Heart left ventricle (tissue), 16 donors: ENCODE data around the gene NEMP2. TPM values are rescaled to one million over a fixed set of nuclear protein-coding genes. Genes with fewer than 3 reads are reported as not detected.
A peak's percentile ranks its signal among the peaks of the same experiment; 100 is the strongest.

Experiments used
- ATAC-seq, 4 donors: fragments of 200-7000 bp; cut with Tn5 transposase; one replicate each; pipeline ENCODE4 v1.9.1; 2020 to 2022; ENCODE audit warnings: moderate library complexity in 4 of 4, mild to moderate bottlenecking in 3 of 4, moderate number of reproducible peaks in 1 of 4
- DNase-seq, 5 donors: peaks; one replicate each; pipeline ENCODE4 v3.0.0-alpha.2; 2020
- H3K27ac ChIP-seq, 12 donors: fragments of 200-600 bp; sonication (generic) in 4 of 12; one replicate each; pipeline versions ENCODE4 v1.5.0 to v1.8.0; 2016 to 2022; ENCODE audit warnings: mild to moderate bottlenecking in 2 of 12
- H3K27me3 ChIP-seq, 9 donors: fragments of 200-600 bp; sonication (generic) in 2 of 9; one replicate each; pipeline versions ENCODE4 v1.5.1 to v1.8.0; 2016 to 2022; ENCODE audit warnings: mild to moderate bottlenecking in 3 of 9
- H3K36me3 ChIP-seq, 9 donors: fragments of 200-600 bp; sonication (generic) in 2 of 9; one replicate each; pipeline versions ENCODE4 v1.5.0 to v1.8.0; 2018 to 2022; ENCODE audit warnings: mild to moderate bottlenecking in 2 of 9
- H3K4me1 ChIP-seq, 12 donors: fragments of 200-600 bp; sonication (generic) in 4 of 12; one replicate each; pipeline versions ENCODE4 v1.5.0 to v1.8.0; 2016 to 2022; ENCODE audit warnings: mild to moderate bottlenecking in 3 of 12
- H3K4me3 ChIP-seq, 12 donors: fragments of 200-600 bp; sonication (generic) in 4 of 12; one replicate each; pipeline versions ENCODE4 v1.5.0 to v1.8.0; 2017 to 2022; ENCODE audit warnings: mild to moderate bottlenecking in 9 of 12, moderate library complexity in 4 of 12
- H3K9me3 ChIP-seq, 12 donors: fragments of 200-600 bp; sonication (generic) in 4 of 12; one replicate each; pipeline versions ENCODE4 v1.5.0 to v1.8.0; 2016 to 2022; ENCODE audit warnings: mild to moderate bottlenecking in 1 of 12
- CTCF ChIP-seq, 12 donors: fragments of 200-600 bp; sonication (generic) in 4 of 12; IDR thresholded peaks; one replicate each; pipeline versions ENCODE4 v1.5.0 to v1.8.0; 2018 to 2022; ENCODE audit warnings: antibody characterized with exemption in 12 of 12, mild to moderate bottlenecking in 5 of 12
- POLR2A ChIP-seq, 2 donors: fragments of 450-650 bp; IDR thresholded peaks; one replicate each; pipeline ENCODE4 v1.6.1; 2017; ENCODE audit warnings: antibody characterized with exemption in 2 of 2, mild to moderate bottlenecking in 2 of 2, moderate library complexity in 2 of 2
- WGBS, 4 donors: extraction: QIAGEN DNeasy Blood & Tissue Kit in 2 of 4; methylation state at CpG; one replicate each; pipeline versions ENCODE4 v1.1.5 to v1.1.7; 2013 to 2018; 5-methylcytosine and 5-hydroxymethylcytosine counted together
- intact Hi-C, 10 donors: fragments of 100-400 bp; cut with DNase I; formaldehyde crosslinking; loops; one replicate each; pipeline versions ENCODE4 v1.11.1 to v1.14.2; 2022
- polyA plus RNA-seq, 2 donors: library from polyadenylated mRNA; stranded (reverse); fragments of 200-250 nt; gene quantifications; one replicate each; pipeline ENCODE4 v1.2.3, GENCODE V29; 2013
- total RNA-seq, 9 donors: library from RNA; depleted of rRNA in 2 of 9; stranded (reverse); fragments of >200 nt in 2 of 9; fragmentation: NEBNext Ultra II Directional in 3 of 9; extraction: Animal tissue kit (Norgen Biotek cat#: 25700) in 3 of 9; gene quantifications; one replicate each; pipeline versions ENCODE4 v1.1.0 to v1.2.4, GENCODE V29; 2016 to 2023
- donor health status: ischemic (EF 13 %, LVEDD 7.1; RV severe dilation, severe dysfunction).
- donor health status: healthy with polysubstance abuse.
- donor health status: DM: no; HTN: yes; CAD: no.
- donor health status: DM: no; HTN: no; CAD: no.
- donor health status: ischemic (EF 25% LVEDD 6.9; RV normal size, moderate dysfunction).
- donor health status: ischemic (EF 25% LVEDD 5.7; RV mildly dilated, moderate dysfunction).
- donor health status: healthy.
- donor health status: DM: yes; HTN: yes; CAD: no.
- donor health status: ischemic (EF 35%, LVEDD 5.7; RV mildly dilated, moderate dysfunction).
- donor health status: nonischemic (EF 11% LVEDD 7.7; RV severe dilation, severe dysfunction).
- donor health status: DM: yes; HTN: yes; CAD: no.
- donor health status: PGD.
- donor health status: ischemic (EF 29% LVEDD 5.4; RV normal size, mild dysfunction).
- donor health status: nonischemic (EF 23%, LVEDD 6.1; RV moderate dilation, normal function).

The NEMP2 gene
- total and polyA plus RNA-seq, 11 donors: 0.42 to 4.6 (median 2.2) TPM

GRCh38 chr2:190515687-190516086, 18.8 kb downstream of the NEMP2 start:
- ATAC-seq: no peak
- no peak overlapping the region for H3K4me3 ChIP-seq
- H3K27ac ChIP-seq: no peak overlapping the region
- 82 to 94% (median 91%) methylated on average over 1 of the region's 1 CpG for WGBS, 4 donors
- intact Hi-C loops: loop anchor here in 3 of 10 donors (10.0 kb wide), 2 partner anchors 289 to 431 kb away; no protein-coding TSS in a partner anchor
- no peaks in the 10 kb centered on the region for H3K4me1 ChIP-seq
- H3K27me3 ChIP-seq: no peaks in the 10 kb centered on the region
- H3K9me3 ChIP-seq: no peaks in the 10 kb centered on the region
- DNase-seq: no peak
- peaks cover 0 to 28% (median 3%) of the 10 kb centered on the region in 9 donors for H3K36me3 ChIP-seq
- no peak for TF ChIP-seq POLR2A (IDR thresholded peaks at IDR 0.05)
- TF ChIP-seq CTCF (IDR thresholded peaks at IDR 0.05): no peak

- no peak overlapping the region for H3K4me3 ChIP-seq
- 95 to 100% (median 97%) methylated on average over 1 of the region's 1 CpG for WGBS, 4 donors
- H3K4me1 ChIP-seq: no peaks in the 10 kb centered on the region
- no peak overlapping the region for H3K27ac ChIP-seq
- DNase-seq (no peak), ATAC-seq (no peak)
- intact Hi-C loops: loop anchor here in 8 of 10 donors (5.0 to 10.0 kb wide), 5 partner anchors 127 to 430 kb away; no protein-coding TSS in a partner anchor
- no peaks in the 10 kb centered on the region for H3K27me3 ChIP-seq
- H3K9me3 ChIP-seq: no peaks in the 10 kb centered on the region
- TF ChIP-seq CTCF (IDR thresholded peaks at IDR 0.05): no peak
- no peak for TF ChIP-seq POLR2A (IDR thresholded peaks at IDR 0.05)
- H3K36me3 ChIP-seq: peaks cover 0 to 34% (median 3%) of the 10 kb centered on the region in 9 donors
These were observed 19.8 kb downstream of the NEMP2 start for GRCh38 chr2:190514676-190515075.

- ATAC-seq (no peak), DNase-seq (no peak)
- Histone ChIP-seq H3K4me1 (no peaks in the 10 kb centered on the region), H3K27me3 (no peaks in the 10 kb centered on the region), H3K4me3 (no peak overlapping the region), H3K36me3 (peaks cover 0 to 39% (median 3%) of the 10 kb centered on the region in 9 donors), H3K27ac (no peak overlapping the region), H3K9me3 (no peaks in the 10 kb centered on the region)
- WGBS, 4 donors: 85 to 94% (median 91%) methylated on average over 2 of the region's 2 CpGs
- TF ChIP-seq POLR2A (IDR thresholded peaks at IDR 0.05) (no peak), CTCF (IDR thresholded peaks at IDR 0.05) (no peak)
- intact Hi-C loops: loop anchor here in 8 of 10 donors (2.0 to 10.0 kb wide), 7 partner anchors 127 to 429 kb away; no protein-coding TSS in a partner anchor
These were observed 20.6 kb downstream of the NEMP2 start for GRCh38 chr2:190513877-190514276.

- no peak overlapping the region for H3K27ac ChIP-seq
- intact Hi-C loops: loop anchor here in 8 of 10 donors (2.0 to 10.0 kb wide), 7 partner anchors 125 to 428 kb away; no protein-coding TSS in a partner anchor
These were observed 21.9 kb downstream of the NEMP2 start for GRCh38 chr2:190512539-190513095.

More at GRCh38 chr2:190512539-190513095, 21.9 kb downstream of the NEMP2 start:
- TF ChIP-seq POLR2A (IDR thresholded peaks at IDR 0.05) (no peak), CTCF (IDR thresholded peaks at IDR 0.05) (no peak)
- Histone ChIP-seq H3K9me3 (no peaks in the 10 kb centered on the region), H3K27me3 (no peaks in the 10 kb centered on the region), H3K36me3 (peaks cover 0 to 46% (median 6%) of the 10 kb centered on the region in 9 donors), H3K4me1 (peaks cover 0 to under 1% (median 0%) of the 10 kb centered on the region in 12 donors), H3K4me3 (no peak overlapping the region)
- peak in 1 of 5 donors; percentile 28 for DNase-seq
- WGBS, 4 donors: 78 to 87% (median 79%) methylated on average over 5 of the region's 5 CpGs
- no peak for ATAC-seq
